Calu3 (cell line): ENCODE results near the gene ATP2C1. TPM values are rescaled to one million over a fixed set of nuclear protein-coding genes. Genes with fewer than 3 reads are reported as not detected.

Experiments used
- BruUV-seq: library from RNA; stranded (reverse); fragments of 400-500 nt; replicated peaks from 2 replicates; lab custom pipeline; 2021; lab: Mats Ljungman, UMichigan
- CTCF ChIA-PET: fragments of 300-600 bp; sonication (Branson Sonifier 250); formaldehyde crosslinking; loops from one replicate; lab custom pipeline; 2022; ENCODE audit warnings: antibody characterized with exemption; lab: Charles Lee
- DNase-seq: peaks from one replicate; pipeline ENCODE4 v3.0.0; 2022
- H3K27ac Mint-ChIP-seq: one replicate; pipeline ENCODE4 v1.8.0; 2022; ENCODE audit warnings: mixed read lengths; ENCODE audit not compliant: unreplicated experiment
- H3K27me3 Mint-ChIP-seq: one replicate; pipeline ENCODE4 v1.8.0; 2022; ENCODE audit warnings: mixed read lengths; ENCODE audit not compliant: unreplicated experiment
- H3K36me3 Mint-ChIP-seq: one replicate; pipeline ENCODE4 v1.8.0; 2022; ENCODE audit warnings: mild to moderate bottlenecking, moderate library complexity, mixed read lengths; ENCODE audit not compliant: insufficient read depth, unreplicated experiment
- H3K4me1 Mint-ChIP-seq: one replicate; pipeline ENCODE4 v1.8.0; 2022; ENCODE audit warnings: mild to moderate bottlenecking, low read depth, mixed read lengths; ENCODE audit not compliant: unreplicated experiment
- H3K4me3 Mint-ChIP-seq: one replicate; pipeline ENCODE4 v1.8.0; 2022; ENCODE audit warnings: mild to moderate bottlenecking, low read depth, moderate library complexity, mixed read lengths; ENCODE audit not compliant: unreplicated experiment
- H3K9me3 Mint-ChIP-seq: one replicate; pipeline ENCODE4 v1.8.0; 2022; ENCODE audit warnings: low read depth, mixed read lengths; ENCODE audit not compliant: unreplicated experiment
- intact Hi-C: fragments of 100-400 bp; cut with micrococcal nuclease; formaldehyde crosslinking; loops from one replicate; pipeline ENCODE4 v1.10.0; 2022; ENCODE audit not compliant: unreplicated experiment
- total RNA-seq: library from RNA; stranded (reverse); gene quantifications from 2 replicates; pipeline ENCODE4 v1.2.3, GENCODE V29; 2022
- TF ChIP-seq, protein P1 (sequence below): fragments of 200-600 bp; IDR thresholded peaks from one replicate; pipeline ENCODE4 v1.8.0; 2022; ENCODE audit warnings: antibody characterized with exemption; ENCODE audit not compliant: unreplicated experiment

The ATP2C1 gene
- total RNA-seq, 1 experiment from 2014 or later = 361 TPM

DNA sequence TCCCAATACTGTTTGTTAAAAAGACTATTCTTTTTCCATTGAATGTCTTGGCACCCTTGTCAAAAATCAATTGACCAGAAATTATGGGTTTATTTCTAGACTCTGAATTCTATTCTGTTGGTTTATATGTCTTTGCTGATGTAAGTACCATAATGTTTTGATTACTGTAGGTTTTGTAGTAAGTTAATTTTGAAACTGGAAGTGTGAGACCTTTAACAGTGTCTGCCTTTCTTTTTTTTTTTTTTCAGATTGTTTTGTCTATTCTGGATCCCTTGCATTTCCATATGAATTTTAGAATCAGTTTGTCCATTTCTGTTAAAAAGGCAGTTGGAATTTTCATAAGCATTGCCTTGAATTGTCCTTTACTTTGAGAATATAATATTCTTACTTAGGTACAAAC is 13.6 kb downstream of the ATP2C1 start:
- no peak for DNase-seq
- intact Hi-C loops = no loop called here

DNA sequence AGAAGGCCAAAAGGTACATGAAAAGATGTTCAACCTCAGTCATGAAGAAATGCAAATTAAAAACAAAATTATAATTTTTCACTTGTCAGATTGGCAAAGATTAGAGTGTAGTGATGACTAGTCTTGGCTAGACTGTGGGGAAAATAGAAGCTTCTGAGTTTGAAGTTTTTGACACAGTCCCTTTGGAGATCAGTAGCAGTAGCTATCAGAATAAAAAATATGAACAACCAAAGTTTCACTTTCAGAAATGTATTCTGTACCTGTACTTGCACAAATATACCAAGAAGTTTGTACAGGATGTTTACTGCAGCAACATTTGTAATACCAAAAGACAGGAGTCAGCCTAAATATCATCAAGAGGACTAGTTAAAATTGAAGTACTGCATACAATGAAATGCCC is 14.1 kb downstream of the ATP2C1 start:
- no peaks in the 10 kb centered on the region for H3K27me3 Mint-ChIP-seq
- no peak overlapping the region for H3K4me3 Mint-ChIP-seq
- peaks cover 31% of the 10 kb centered on the region for H3K4me1 Mint-ChIP-seq
- peaks cover 5% of the 10 kb centered on the region for H3K36me3 Mint-ChIP-seq
- DNase-seq = no peak
- no TSS peak for BruUV-seq
- intact Hi-C loops = no loop called here
- peaks cover 3% of the 10 kb centered on the region for H3K9me3 Mint-ChIP-seq
- TF ChIP-seq, protein P1, sequence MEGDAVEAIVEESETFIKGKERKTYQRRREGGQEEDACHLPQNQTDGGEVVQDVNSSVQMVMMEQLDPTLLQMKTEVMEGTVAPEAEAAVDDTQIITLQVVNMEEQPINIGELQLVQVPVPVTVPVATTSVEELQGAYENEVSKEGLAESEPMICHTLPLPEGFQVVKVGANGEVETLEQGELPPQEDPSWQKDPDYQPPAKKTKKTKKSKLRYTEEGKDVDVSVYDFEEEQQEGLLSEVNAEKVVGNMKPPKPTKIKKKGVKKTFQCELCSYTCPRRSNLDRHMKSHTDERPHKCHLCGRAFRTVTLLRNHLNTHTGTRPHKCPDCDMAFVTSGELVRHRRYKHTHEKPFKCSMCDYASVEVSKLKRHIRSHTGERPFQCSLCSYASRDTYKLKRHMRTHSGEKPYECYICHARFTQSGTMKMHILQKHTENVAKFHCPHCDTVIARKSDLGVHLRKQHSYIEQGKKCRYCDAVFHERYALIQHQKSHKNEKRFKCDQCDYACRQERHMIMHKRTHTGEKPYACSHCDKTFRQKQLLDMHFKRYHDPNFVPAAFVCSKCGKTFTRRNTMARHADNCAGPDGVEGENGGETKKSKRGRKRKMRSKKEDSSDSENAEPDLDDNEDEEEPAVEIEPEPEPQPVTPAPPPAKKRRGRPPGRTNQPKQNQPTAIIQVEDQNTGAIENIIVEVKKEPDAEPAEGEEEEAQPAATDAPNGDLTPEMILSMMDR = no peak
- H3K27ac Mint-ChIP-seq = no peak overlapping the region
- CTCF ChIA-PET = no interaction called here

More for the DNA sequence above, 13.6 kb downstream of the ATP2C1 start:
- peaks cover 3% of the 10 kb centered on the region for H3K9me3 Mint-ChIP-seq
- TF ChIP-seq, protein P1 = no peak
- no TSS peak for BruUV-seq
- H3K4me3 Mint-ChIP-seq = no peak overlapping the region
- no peak overlapping the region for H3K27ac Mint-ChIP-seq
- H3K36me3 Mint-ChIP-seq = peaks cover 9% of the 10 kb centered on the region
- no peaks in the 10 kb centered on the region for H3K27me3 Mint-ChIP-seq
- peaks cover 35% of the 10 kb centered on the region for H3K4me1 Mint-ChIP-seq
- CTCF ChIA-PET = no interaction called here

- no peak for DNase-seq
- CTCF ChIA-PET = no interaction called here
- Mint-ChIP-seq H3K4me1 (peaks cover 32% of the 10 kb centered on the region), H3K4me3 (no peak overlapping the region), H3K9me3 (peaks cover 3% of the 10 kb centered on the region), H3K36me3 (peaks cover 5% of the 10 kb centered on the region), H3K27me3 (no peaks in the 10 kb centered on the region), H3K27ac (no peak overlapping the region)
- TF ChIP-seq, protein P1 = no peak
- no TSS peak for BruUV-seq
- intact Hi-C loops = no loop called here
Observed at GRCh38 chr3:130915567-130916292, 21.8 kb downstream of the ATP2C1 start.

- no TSS peak for BruUV-seq
- TF ChIP-seq, protein P1 = no peak
- intact Hi-C loops = no loop called here
Observed at GRCh38 chr3:130916507-130917167, 22.8 kb downstream of the ATP2C1 start.

More at GRCh38 chr3:130916507-130917167, 22.8 kb downstream of the ATP2C1 start:
- Mint-ChIP-seq H3K27me3 (no peaks in the 10 kb centered on the region), H3K4me1 (peaks cover 36% of the 10 kb centered on the region), H3K4me3 (no peak overlapping the region), H3K36me3 (no peaks in the 10 kb centered on the region), H3K9me3 (no peaks in the 10 kb centered on the region), H3K27ac (no peak overlapping the region)
- CTCF ChIA-PET = no interaction called here
- no peak for DNase-seq
